Endothelial cell (in vitro differentiated cells): ENCODE measurements around the gene VSTM4. TPM values are rescaled to one million over a fixed set of nuclear protein-coding genes. Genes with fewer than 3 reads are reported as not detected.

Experiments used
- DNase-seq: peaks from one replicate; pipeline ENCODE4 v3.0.0; 2021; ENCODE audit warnings: low spot score
- H3K27ac Mint-ChIP-seq: one replicate; pipeline ENCODE4 v1.8.0; 2021; ENCODE audit warnings: mixed read lengths, inconsistent platforms; ENCODE audit not compliant: unreplicated experiment
- H3K27me3 Mint-ChIP-seq: one replicate; pipeline ENCODE4 v1.8.0; 2021; ENCODE audit warnings: mild to moderate bottlenecking, moderate library complexity, mixed read lengths, inconsistent platforms; ENCODE audit not compliant: unreplicated experiment
- H3K36me3 Mint-ChIP-seq: one replicate; pipeline ENCODE4 v1.8.0; 2021; ENCODE audit warnings: mild to moderate bottlenecking, low read depth, mixed read lengths, inconsistent platforms; ENCODE audit not compliant: unreplicated experiment
- H3K4me1 Mint-ChIP-seq: one replicate; pipeline ENCODE4 v1.8.0; 2021; ENCODE audit warnings: mild to moderate bottlenecking, mixed read lengths, inconsistent platforms; ENCODE audit not compliant: unreplicated experiment
- H3K4me3 Mint-ChIP-seq: one replicate; pipeline ENCODE4 v1.8.0; 2021; ENCODE audit warnings: mild to moderate bottlenecking, mixed read lengths, inconsistent platforms; ENCODE audit not compliant: unreplicated experiment
- H3K9me3 Mint-ChIP-seq: one replicate; pipeline ENCODE4 v1.8.0; 2021; ENCODE audit warnings: mixed read lengths, inconsistent platforms; ENCODE audit not compliant: unreplicated experiment
- total RNA-seq: library from RNA; stranded (reverse); fragmentation: NEBNext Ultra II Directional; extraction: Animal tissue kit (Norgen Biotek cat#: 25700); gene quantifications from one replicate; pipeline ENCODE4 v1.2.1, GENCODE V29; 2021; ENCODE audit not compliant: unreplicated experiment
- TF ChIP-seq, protein P1 (sequence below): fragments of 200-600 bp; sonication (generic); IDR thresholded peaks from one replicate; pipeline ENCODE4 v1.5.0; 2021; ENCODE audit warnings: antibody characterized with exemption; ENCODE audit not compliant: unreplicated experiment

VSTM4 gene
- total RNA-seq, 1 donor from 2014 or later = 0.38 TPM

GRCh38 chr10:49053053-49053997, 62.0 kb downstream of the VSTM4 start:
- Mint-ChIP-seq H3K27ac (no peak overlapping the region), H3K36me3 (no peaks in the 10 kb centered on the region), H3K9me3 (no peaks in the 10 kb centered on the region), H3K27me3 (peaks cover 6% of the 10 kb centered on the region), H3K4me3 (no peak overlapping the region), H3K4me1 (no peaks in the 10 kb centered on the region)
- no peak for DNase-seq
- TF ChIP-seq, protein P1, sequence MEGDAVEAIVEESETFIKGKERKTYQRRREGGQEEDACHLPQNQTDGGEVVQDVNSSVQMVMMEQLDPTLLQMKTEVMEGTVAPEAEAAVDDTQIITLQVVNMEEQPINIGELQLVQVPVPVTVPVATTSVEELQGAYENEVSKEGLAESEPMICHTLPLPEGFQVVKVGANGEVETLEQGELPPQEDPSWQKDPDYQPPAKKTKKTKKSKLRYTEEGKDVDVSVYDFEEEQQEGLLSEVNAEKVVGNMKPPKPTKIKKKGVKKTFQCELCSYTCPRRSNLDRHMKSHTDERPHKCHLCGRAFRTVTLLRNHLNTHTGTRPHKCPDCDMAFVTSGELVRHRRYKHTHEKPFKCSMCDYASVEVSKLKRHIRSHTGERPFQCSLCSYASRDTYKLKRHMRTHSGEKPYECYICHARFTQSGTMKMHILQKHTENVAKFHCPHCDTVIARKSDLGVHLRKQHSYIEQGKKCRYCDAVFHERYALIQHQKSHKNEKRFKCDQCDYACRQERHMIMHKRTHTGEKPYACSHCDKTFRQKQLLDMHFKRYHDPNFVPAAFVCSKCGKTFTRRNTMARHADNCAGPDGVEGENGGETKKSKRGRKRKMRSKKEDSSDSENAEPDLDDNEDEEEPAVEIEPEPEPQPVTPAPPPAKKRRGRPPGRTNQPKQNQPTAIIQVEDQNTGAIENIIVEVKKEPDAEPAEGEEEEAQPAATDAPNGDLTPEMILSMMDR = no peak

DNA sequence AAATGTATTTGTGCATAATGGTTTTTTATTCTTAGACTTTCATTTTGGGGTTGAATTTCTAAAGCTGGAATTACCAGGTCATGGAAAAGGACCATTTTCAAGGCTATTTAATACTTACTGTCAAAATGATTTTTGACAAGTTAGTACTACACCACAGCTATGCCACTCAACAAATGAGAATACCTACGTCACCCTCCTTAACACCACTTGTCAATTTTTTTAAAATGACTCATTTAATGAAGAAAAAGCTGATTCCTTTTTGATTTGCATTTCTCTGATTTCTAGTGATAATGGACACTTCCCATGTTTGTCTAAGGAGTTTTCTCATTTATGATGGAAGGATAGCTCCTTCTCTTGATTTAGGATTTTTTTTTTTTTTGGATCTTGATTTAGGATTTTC, 63.3 kb downstream of the VSTM4 start:
- H3K36me3 Mint-ChIP-seq = no peaks in the 10 kb centered on the region
- TF ChIP-seq, protein P1 = no peak
- H3K4me1 Mint-ChIP-seq = no peaks in the 10 kb centered on the region
- no peak overlapping the region for H3K4me3 Mint-ChIP-seq
- H3K27me3 Mint-ChIP-seq = peaks cover 5% of the 10 kb centered on the region
- H3K9me3 Mint-ChIP-seq = no peaks in the 10 kb centered on the region
- H3K27ac Mint-ChIP-seq = no peak overlapping the region
- no peak for DNase-seq

DNA sequence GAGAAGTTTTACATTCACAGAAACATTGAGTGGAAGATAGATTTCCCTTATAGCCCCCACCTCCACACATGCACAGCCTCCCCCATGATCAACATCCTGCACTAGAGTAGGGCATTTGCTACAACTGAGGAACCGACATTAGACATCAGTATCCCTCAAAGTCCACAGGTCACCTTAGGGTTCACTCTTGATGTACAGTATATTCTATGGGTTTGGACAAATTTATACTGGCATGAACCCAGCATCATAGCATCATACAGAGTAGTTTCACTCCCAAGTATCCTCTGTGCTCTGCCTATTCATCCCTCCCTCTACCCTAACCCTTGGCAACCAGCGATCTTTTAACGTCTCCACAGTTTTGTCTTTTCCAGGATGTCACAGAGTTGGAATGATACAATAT, 64.4 kb downstream of the VSTM4 start:
- H3K36me3 Mint-ChIP-seq = no peaks in the 10 kb centered on the region
- no peak overlapping the region for H3K27ac Mint-ChIP-seq
- DNase-seq = no peak
- no peaks in the 10 kb centered on the region for H3K9me3 Mint-ChIP-seq
- H3K4me3 Mint-ChIP-seq = no peak overlapping the region
- peaks cover 5% of the 10 kb centered on the region for H3K27me3 Mint-ChIP-seq
- H3K4me1 Mint-ChIP-seq = no peaks in the 10 kb centered on the region
- TF ChIP-seq, protein P1 = no peak

DNA sequence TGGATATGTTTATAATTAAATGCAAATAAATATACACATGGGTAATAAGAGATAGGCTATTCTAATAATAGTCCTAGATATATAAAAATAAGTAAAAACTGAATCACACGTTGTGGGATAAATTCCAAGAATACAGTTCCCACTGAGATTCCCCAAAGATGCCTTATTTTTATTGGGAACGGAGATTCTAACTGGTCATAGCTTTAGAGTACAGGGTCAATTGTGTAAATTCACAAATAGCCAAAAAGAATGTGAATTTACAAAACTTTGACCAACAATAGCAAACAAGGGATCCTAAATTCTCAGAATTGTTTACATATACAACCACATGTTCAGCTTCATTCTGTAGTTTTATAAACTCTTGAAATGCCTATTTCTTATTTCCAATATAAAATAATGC, 65.0 kb downstream of the VSTM4 start:
- Mint-ChIP-seq H3K27ac (no peak overlapping the region), H3K4me3 (no peak overlapping the region), H3K27me3 (peaks cover 5% of the 10 kb centered on the region), H3K4me1 (no peaks in the 10 kb centered on the region), H3K9me3 (no peaks in the 10 kb centered on the region), H3K36me3 (no peaks in the 10 kb centered on the region)
- TF ChIP-seq, protein P1 = no peak
- DNase-seq = no peak

- H3K27ac Mint-ChIP-seq = no peak overlapping the region
- H3K9me3 Mint-ChIP-seq = no peaks in the 10 kb centered on the region
- H3K4me1 Mint-ChIP-seq = no peaks in the 10 kb centered on the region
- H3K27me3 Mint-ChIP-seq = peaks cover 5% of the 10 kb centered on the region
- no peaks in the 10 kb centered on the region for H3K36me3 Mint-ChIP-seq
- TF ChIP-seq, protein P1 = no peak
- no peak for DNase-seq
- no peak overlapping the region for H3K4me3 Mint-ChIP-seq
These were observed 65.7 kb downstream of the VSTM4 start for GRCh38 chr10:49049660-49050059.
